ENCODE measurements around the gene DCST1. TPM values are rescaled to one million over a fixed set of nuclear protein-coding genes. Genes with fewer than 3 reads are reported as not detected.
A peak's percentile ranks its signal among the peaks of the same experiment; 100 is the strongest.

DCST1 gene
- total and polyA plus RNA-seq, 5 donors from 2014 or later, result 0.32 TPM; not detected in 4

DNA sequence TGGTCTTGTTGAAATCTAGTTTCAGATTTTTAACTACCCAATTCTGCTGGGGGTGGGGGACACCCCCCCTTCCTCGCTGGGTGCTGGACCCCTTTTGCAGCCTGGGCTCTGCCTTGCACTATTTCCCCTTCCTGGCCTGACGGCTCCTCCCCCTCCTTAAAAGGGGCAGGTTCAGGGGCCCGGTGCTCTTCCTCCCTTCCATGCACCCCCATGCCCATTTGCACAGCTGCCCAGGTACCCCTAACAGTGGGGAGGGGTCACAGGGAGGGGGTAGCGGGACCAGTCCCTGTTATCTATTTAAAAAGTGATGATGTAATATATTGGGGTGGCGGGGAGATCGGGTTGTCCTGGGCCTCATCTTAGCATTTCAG, 15.7 kb upstream of the DCST1 start:
- no peaks in the 10 kb centered on the region for H3K9me3 ChIP-seq (ENCODE audit: control insufficient read depth in 2 of 2, low read length in 2 of 2)
- no peak for DNase-seq
- no peaks in the 10 kb centered on the region for H3K27me3 ChIP-seq (ENCODE audit: control insufficient read depth, insufficient read depth, low read length)
- Mint-ChIP-seq H3K27ac (peak overlapping the region; percentile 68 to 93 (median 69)), H3K4me1 (peaks cover 9 to 66% (median 52%) of the 10 kb centered on the region in 4 donors), H3K36me3 (peaks cover 12% of the 10 kb centered on the region), H3K9me3 (peaks cover 0 to 2% (median 0%) of the 10 kb centered on the region in 7 donors), H3K27me3 (no peaks in the 10 kb centered on the region), H3K4me3 (peak overlapping the region; percentile 61 to 84 (median 76))
- ATAC-seq (ENCODE audit: low read depth in 2 of 2), result no peak
- peaks cover 18% of the 10 kb centered on the region for H3K36me3 ChIP-seq (ENCODE audit: control insufficient read depth, insufficient read depth, low read length)
- H3K4me3 ChIP-seq (ENCODE audit: low read depth, low read length), result no peak overlapping the region
- H3K27ac ChIP-seq (ENCODE audit: insufficient read depth, low read length, poor library complexity, severe bottlenecking), result peak overlapping the region; percentile 84
- H3K4me1 ChIP-seq (ENCODE audit: control insufficient read depth, insufficient read depth, low read length, poor library complexity, severe bottlenecking), result peaks cover 56% of the 10 kb centered on the region

DNA sequence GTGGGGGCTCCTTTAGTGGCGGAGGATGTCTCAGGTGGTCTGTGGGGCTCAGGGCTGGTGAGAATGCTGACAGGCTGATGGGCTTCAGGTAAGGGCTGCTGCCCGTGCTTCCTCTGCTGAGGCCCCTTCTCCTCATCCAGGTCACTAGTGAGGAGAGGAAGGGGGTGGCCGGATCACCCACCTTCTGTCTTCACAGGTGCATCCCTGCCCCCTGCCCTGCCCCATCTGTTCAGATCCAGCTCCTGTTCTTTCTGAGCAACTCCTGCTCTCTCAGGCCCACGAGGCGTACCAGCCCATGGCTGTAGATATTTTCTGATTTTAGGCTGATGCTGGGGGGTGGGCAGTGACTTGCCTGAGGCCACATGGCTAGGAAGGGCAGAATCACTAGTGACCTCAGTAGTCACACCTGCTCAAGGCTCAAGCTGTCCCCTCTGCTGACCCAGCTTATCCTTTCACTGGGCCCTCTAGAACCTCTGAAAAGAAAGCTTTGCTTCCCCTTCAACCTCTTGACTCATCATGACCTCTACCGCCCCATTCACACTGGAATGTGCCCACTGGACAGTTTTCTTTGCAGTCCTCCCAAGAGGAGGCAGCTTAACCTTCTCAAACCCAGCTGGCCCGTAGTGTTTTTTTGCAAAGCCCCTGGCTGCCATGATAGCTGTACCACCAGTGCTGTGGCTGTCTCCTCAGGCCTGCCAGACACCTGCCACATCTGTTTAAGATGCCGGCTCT, 14.8 kb upstream of the DCST1 start:
- Mint-ChIP-seq H3K9me3 (peaks cover 0 to 2% (median 0%) of the 10 kb centered on the region in 7 donors), H3K27ac (peak overlapping the region; percentile 7 to 88 (median 82)), H3K36me3 (peaks cover 12% of the 10 kb centered on the region), H3K4me3 (peak overlapping the region in 1 of 4 donors; percentile 35), H3K4me1 (peaks cover 7 to 61% (median 45%) of the 10 kb centered on the region in 4 donors), H3K27me3 (no peaks in the 10 kb centered on the region)
- peaks cover 48% of the 10 kb centered on the region for H3K4me1 ChIP-seq (ENCODE audit: control insufficient read depth, insufficient read depth, low read length, poor library complexity, severe bottlenecking)
- H3K4me3 ChIP-seq (ENCODE audit: low read depth, low read length), result no peak overlapping the region
- DNase-seq, result no peak
- no peak for ATAC-seq (ENCODE audit: low read depth in 2 of 2)
- H3K27ac ChIP-seq (ENCODE audit: insufficient read depth, low read length, poor library complexity, severe bottlenecking), result no peak overlapping the region
- H3K36me3 ChIP-seq (ENCODE audit: control insufficient read depth, insufficient read depth, low read length), result peaks cover 18% of the 10 kb centered on the region
- no peaks in the 10 kb centered on the region for H3K27me3 ChIP-seq (ENCODE audit: control insufficient read depth, insufficient read depth, low read length)
- H3K9me3 ChIP-seq (ENCODE audit: control insufficient read depth in 2 of 2, low read length in 2 of 2), result no peaks in the 10 kb centered on the region

DNA sequence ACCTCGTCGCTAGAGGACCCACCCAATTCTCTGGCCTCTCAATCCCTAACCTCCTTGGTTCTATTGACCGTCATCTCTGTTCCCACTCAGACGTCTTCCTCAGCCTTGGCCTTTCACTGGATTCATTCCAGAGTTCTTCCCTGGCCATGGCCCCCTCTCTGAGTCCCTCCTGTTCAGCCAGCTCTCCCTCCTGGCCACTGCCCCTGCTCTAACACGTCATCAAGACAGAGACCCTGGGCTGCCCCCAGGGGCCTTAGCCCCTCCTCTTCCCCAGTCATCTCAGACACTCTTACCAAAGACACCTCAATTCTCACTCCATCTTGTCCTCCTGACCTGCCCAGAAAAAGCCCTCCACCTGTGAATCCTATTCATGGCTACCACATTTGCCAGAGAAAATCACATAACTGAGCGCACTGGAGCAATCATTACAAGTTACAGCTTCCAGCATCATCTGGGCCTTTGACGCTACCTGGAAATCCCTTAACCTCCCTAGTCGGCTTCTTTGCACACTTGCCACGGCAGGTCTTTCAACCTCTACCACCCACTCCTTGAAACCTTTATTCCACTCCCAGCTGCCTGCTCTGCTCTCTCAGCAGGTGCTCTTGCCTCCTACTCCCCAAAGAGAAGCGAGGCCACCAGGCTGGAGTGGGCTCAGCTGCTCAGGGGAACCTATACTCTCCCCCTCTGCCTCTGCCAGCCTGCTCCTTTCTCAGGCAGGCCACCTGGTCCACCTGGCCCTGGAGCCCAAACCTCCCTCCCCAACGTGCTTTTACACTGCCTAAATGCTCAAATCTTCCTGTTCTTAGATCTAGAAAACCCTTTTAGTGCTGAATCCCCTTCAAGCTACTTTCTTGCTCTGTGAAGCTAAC, 14.0 kb upstream of the DCST1 start:
- peaks cover 0 to 2% (median 0%) of the 10 kb centered on the region in 7 donors for H3K9me3 Mint-ChIP-seq
- H3K4me3 Mint-ChIP-seq, result peak overlapping the region in 3 of 4 donors; percentile 33 to 74 (median 36)
- no peaks in the 10 kb centered on the region for H3K27me3 Mint-ChIP-seq
- H3K27ac Mint-ChIP-seq, result peak overlapping the region; percentile 80 to 97 (median 88)
- DNase-seq (no peak), ATAC-seq (ENCODE audit: low read depth in 2 of 2) (no peak)
- H3K4me1 ChIP-seq (ENCODE audit: control insufficient read depth, insufficient read depth, low read length, poor library complexity, severe bottlenecking), result peaks cover 40% of the 10 kb centered on the region
- peaks cover 11% of the 10 kb centered on the region for H3K36me3 ChIP-seq (ENCODE audit: control insufficient read depth, insufficient read depth, low read length)
- peaks cover 7 to 53% (median 37%) of the 10 kb centered on the region in 4 donors for H3K4me1 Mint-ChIP-seq
- H3K36me3 Mint-ChIP-seq, result peaks cover 12% of the 10 kb centered on the region
- H3K9me3 ChIP-seq (ENCODE audit: control insufficient read depth in 2 of 2, low read length in 2 of 2), result no peaks in the 10 kb centered on the region
- H3K4me3 ChIP-seq (ENCODE audit: low read depth, low read length), result no peak overlapping the region
- H3K27me3 ChIP-seq (ENCODE audit: control insufficient read depth, insufficient read depth, low read length), result no peaks in the 10 kb centered on the region
- H3K27ac ChIP-seq (ENCODE audit: insufficient read depth, low read length, poor library complexity, severe bottlenecking), result no peak overlapping the region

DNA sequence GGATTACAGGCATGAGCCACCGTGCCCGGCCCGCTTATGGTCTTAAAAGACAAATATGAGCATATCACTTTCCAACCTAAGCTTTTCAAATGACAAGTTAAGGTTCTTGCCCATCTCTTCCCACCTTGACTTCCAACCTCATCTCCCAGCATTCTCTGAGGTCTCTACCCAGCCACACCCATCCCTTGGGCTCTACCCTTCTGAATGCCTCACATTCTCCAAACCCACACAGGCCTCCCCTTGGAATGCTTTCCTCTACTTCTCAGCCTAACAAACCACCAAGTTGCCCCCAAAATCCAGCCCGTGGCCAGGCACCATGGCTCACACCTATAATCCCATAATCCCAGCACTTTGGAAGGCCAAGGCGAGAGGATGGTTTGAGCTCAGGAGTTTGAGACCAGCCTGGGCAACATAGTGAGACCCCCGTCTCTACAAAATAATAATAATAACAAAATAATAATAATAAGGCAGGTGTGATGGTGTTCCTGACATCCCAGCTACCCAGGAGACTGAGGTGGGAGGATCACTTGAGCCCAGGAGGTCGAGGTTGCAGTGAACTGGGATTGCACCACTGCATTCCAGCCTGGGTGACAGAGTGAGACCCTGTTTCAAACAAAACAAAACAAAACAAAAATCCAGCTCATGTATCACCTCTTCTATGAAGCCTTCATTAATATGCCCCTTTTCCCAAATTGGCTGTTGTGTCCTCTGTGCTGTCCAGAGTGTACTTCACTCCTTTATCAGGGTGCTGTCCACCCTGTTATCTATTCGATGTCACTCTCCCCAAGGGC, 11.3 kb upstream of the DCST1 start:
- Mint-ChIP-seq H3K27ac (peak overlapping the region in 2 of 3 donors; percentile 79 to 97), H3K27me3 (no peaks in the 10 kb centered on the region), H3K36me3 (peaks cover 5% of the 10 kb centered on the region), H3K4me3 (no peak overlapping the region), H3K4me1 (peaks cover 7 to 31% (median 23%) of the 10 kb centered on the region in 4 donors), H3K9me3 (peaks cover 0 to 2% (median 0%) of the 10 kb centered on the region in 7 donors)
- Histone ChIP-seq H3K36me3 (ENCODE audit: control insufficient read depth, insufficient read depth, low read length) (peaks cover 2% of the 10 kb centered on the region), H3K9me3 (ENCODE audit: control insufficient read depth in 2 of 2, low read length in 2 of 2) (no peaks in the 10 kb centered on the region), H3K4me1 (ENCODE audit: control insufficient read depth, insufficient read depth, low read length, poor library complexity, severe bottlenecking) (peaks cover 13% of the 10 kb centered on the region), H3K4me3 (ENCODE audit: low read depth, low read length) (no peak overlapping the region), H3K27me3 (ENCODE audit: control insufficient read depth, insufficient read depth, low read length) (no peaks in the 10 kb centered on the region), H3K27ac (ENCODE audit: insufficient read depth, low read length, poor library complexity, severe bottlenecking) (no peak overlapping the region)
- ATAC-seq (ENCODE audit: low read depth in 2 of 2) (no peak), DNase-seq (no peak)

DNA sequence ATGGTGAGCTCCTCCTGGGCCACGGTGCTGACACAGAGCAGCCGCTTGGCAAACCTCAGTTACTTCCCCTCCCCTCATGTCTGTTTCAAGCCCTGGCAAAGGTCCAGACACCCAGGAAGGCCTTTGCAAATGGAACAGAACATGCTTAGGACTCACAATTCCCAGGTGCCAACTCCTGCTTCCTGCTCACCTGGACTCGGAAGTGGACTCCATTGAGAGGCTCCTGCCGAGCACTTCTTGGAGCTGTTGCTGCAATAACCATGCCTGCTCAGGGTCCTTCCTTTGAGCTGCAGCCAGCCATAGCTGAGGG, 10.7 kb upstream of the DCST1 start:
- no peak overlapping the region for H3K4me3 Mint-ChIP-seq

DNA sequence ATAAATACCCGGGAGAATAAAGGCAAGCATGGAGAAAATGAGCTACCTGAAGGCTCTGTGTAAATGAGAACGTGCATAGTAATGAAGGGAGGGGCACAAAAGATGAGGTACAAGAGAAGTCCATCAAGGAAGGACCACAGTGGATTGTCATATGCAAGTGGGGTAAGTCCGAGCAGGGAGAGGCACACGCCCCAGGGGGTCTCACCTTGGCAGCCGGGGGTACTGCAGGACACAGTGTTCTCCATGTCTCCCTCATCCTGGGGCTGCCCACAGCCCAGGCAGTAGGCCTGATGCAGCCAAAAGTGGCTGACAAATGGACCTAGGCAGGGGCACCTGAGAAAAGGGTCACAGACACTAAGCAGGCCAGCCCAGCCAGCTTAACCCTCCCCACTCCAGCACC, 10.0 kb upstream of the DCST1 start:
- Mint-ChIP-seq H3K27ac (peak overlapping the region in 1 of 3 donors; percentile 79), H3K4me1 (peaks cover 7 to 23% (median 18%) of the 10 kb centered on the region in 4 donors), H3K4me3 (no peak overlapping the region), H3K9me3 (peaks cover 0 to 2% (median 0%) of the 10 kb centered on the region in 7 donors), H3K36me3 (peaks cover 5% of the 10 kb centered on the region), H3K27me3 (no peaks in the 10 kb centered on the region)
- H3K4me1 ChIP-seq (ENCODE audit: control insufficient read depth, insufficient read depth, low read length, poor library complexity, severe bottlenecking), result no peaks in the 10 kb centered on the region
- no peaks in the 10 kb centered on the region for H3K9me3 ChIP-seq (ENCODE audit: control insufficient read depth in 2 of 2, low read length in 2 of 2)
- peaks cover 2% of the 10 kb centered on the region for H3K36me3 ChIP-seq (ENCODE audit: control insufficient read depth, insufficient read depth, low read length)
- H3K4me3 ChIP-seq (ENCODE audit: low read depth, low read length), result no peak overlapping the region
- ATAC-seq (ENCODE audit: low read depth in 2 of 2) (no peak), DNase-seq (no peak)
- no peaks in the 10 kb centered on the region for H3K27me3 ChIP-seq (ENCODE audit: control insufficient read depth, insufficient read depth, low read length)
- no peak overlapping the region for H3K27ac ChIP-seq (ENCODE audit: insufficient read depth, low read length, poor library complexity, severe bottlenecking)

More for the DNA sequence above, 10.7 kb upstream of the DCST1 start:
- Histone ChIP-seq H3K4me1 (ENCODE audit: control insufficient read depth, insufficient read depth, low read length, poor library complexity, severe bottlenecking) (peaks cover 7% of the 10 kb centered on the region), H3K4me3 (ENCODE audit: low read depth, low read length) (no peak overlapping the region), H3K36me3 (ENCODE audit: control insufficient read depth, insufficient read depth, low read length) (peaks cover 2% of the 10 kb centered on the region), H3K9me3 (ENCODE audit: control insufficient read depth in 2 of 2, low read length in 2 of 2) (no peaks in the 10 kb centered on the region), H3K27me3 (ENCODE audit: control insufficient read depth, insufficient read depth, low read length) (no peaks in the 10 kb centered on the region), H3K27ac (ENCODE audit: insufficient read depth, low read length, poor library complexity, severe bottlenecking) (no peak overlapping the region)
- no peak for ATAC-seq (ENCODE audit: low read depth in 2 of 2)
- no peak for DNase-seq
- peaks cover 0 to 2% (median 0%) of the 10 kb centered on the region in 7 donors for H3K9me3 Mint-ChIP-seq
- peaks cover 5% of the 10 kb centered on the region for H3K36me3 Mint-ChIP-seq
- H3K27ac Mint-ChIP-seq, result peak overlapping the region in 2 of 3 donors; percentile 43 to 79
- H3K27me3 Mint-ChIP-seq, result no peaks in the 10 kb centered on the region
- H3K4me1 Mint-ChIP-seq, result peaks cover 7 to 26% (median 20%) of the 10 kb centered on the region in 4 donors

DNA sequence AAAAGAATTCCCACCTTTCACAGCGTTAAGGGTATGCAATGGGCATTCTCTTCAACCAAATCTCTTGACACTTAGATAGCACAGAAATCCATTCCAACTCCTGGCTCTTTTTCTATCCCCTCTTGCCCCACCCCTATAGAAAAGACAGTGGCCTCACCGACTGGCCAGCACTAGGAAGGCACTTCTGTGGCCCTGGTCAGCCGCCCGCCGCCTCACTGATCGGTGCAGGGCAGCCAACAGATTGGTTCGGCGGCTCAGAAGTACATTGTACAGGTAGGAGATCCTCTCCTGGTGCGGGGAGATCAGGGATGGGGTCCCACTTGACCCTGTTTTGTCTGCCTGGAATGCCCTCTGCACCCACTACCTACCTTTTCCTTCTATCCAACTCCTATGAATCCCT, 9.3 kb upstream of the DCST1 start:
- DNase-seq, result no peak
- H3K4me1 Mint-ChIP-seq, result peaks cover 7 to 18% (median 13%) of the 10 kb centered on the region in 4 donors
- H3K27me3 ChIP-seq (ENCODE audit: control insufficient read depth, insufficient read depth, low read length), result no peaks in the 10 kb centered on the region
- no peak for ATAC-seq (ENCODE audit: low read depth in 2 of 2)
- H3K36me3 Mint-ChIP-seq, result peaks cover 4% of the 10 kb centered on the region
- peak overlapping the region in 1 of 3 donors; percentile 55 for H3K27ac Mint-ChIP-seq
- H3K36me3 ChIP-seq (ENCODE audit: control insufficient read depth, insufficient read depth, low read length), result no peaks in the 10 kb centered on the region
- no peak overlapping the region for H3K27ac ChIP-seq (ENCODE audit: insufficient read depth, low read length, poor library complexity, severe bottlenecking)
- H3K4me3 Mint-ChIP-seq, result no peak overlapping the region
- no peaks in the 10 kb centered on the region for H3K9me3 ChIP-seq (ENCODE audit: control insufficient read depth in 2 of 2, low read length in 2 of 2)
- H3K27me3 Mint-ChIP-seq, result no peaks in the 10 kb centered on the region
- no peak overlapping the region for H3K4me3 ChIP-seq (ENCODE audit: low read depth, low read length)
- H3K9me3 Mint-ChIP-seq, result peaks cover 0 to 3% (median 0%) of the 10 kb centered on the region in 7 donors
- H3K4me1 ChIP-seq (ENCODE audit: control insufficient read depth, insufficient read depth, low read length, poor library complexity, severe bottlenecking), result no peaks in the 10 kb centered on the region

All from CD4-positive, CD25-positive, alpha-beta regulatory T cell (primary cell).